ENCODE results near the gene SRGAP1. TPM values are rescaled to one million over a fixed set of nuclear protein-coding genes. Genes with fewer than 3 reads are reported as not detected.
"Not testable (repeated sequence)": the region's sequence is repeated elsewhere in the genome, so short reads cannot be mapped to it uniquely, and the experiment has no call there.

Gene SRGAP1
- total RNA-seq, 1 donor from 2014 or later: 0.07 TPM

DNA sequence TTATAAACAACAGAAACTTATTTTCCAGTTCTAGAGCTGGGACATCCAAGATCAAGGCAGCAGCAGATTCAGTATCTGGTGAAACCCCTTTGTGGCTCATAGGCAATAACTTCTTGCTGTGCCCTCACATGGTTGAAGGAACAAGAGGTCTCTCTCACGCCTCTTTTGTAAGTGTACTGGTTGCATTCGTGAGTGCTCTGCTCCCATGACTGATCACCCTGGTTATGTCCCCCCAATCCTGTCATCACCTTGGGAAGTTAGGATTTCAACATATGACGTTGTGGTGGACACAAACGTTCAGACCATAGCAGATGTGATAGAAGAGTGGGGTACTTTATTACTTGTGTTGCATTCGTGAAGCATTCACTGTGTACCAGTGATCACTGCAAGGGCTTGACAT is 184.0 kb downstream of the SRGAP1 start:
- no peak overlapping the region for H3K4me3 Mint-ChIP-seq (ENCODE audit: low read depth)
- DNase-seq (ENCODE audit: low spot score): no peak
- H3K4me1 Mint-ChIP-seq (ENCODE audit: low read depth): no peaks in the 10 kb centered on the region
- H3K27ac Mint-ChIP-seq: no peak overlapping the region
- no peaks in the 10 kb centered on the region for H3K9me3 Mint-ChIP-seq
- peaks cover 2% of the 10 kb centered on the region for H3K27me3 Mint-ChIP-seq (ENCODE audit: low read depth)
- no peaks in the 10 kb centered on the region for H3K36me3 Mint-ChIP-seq (ENCODE audit: low read depth)
- intact Hi-C loops (cut with micrococcal nuclease): no loop called here

DNA sequence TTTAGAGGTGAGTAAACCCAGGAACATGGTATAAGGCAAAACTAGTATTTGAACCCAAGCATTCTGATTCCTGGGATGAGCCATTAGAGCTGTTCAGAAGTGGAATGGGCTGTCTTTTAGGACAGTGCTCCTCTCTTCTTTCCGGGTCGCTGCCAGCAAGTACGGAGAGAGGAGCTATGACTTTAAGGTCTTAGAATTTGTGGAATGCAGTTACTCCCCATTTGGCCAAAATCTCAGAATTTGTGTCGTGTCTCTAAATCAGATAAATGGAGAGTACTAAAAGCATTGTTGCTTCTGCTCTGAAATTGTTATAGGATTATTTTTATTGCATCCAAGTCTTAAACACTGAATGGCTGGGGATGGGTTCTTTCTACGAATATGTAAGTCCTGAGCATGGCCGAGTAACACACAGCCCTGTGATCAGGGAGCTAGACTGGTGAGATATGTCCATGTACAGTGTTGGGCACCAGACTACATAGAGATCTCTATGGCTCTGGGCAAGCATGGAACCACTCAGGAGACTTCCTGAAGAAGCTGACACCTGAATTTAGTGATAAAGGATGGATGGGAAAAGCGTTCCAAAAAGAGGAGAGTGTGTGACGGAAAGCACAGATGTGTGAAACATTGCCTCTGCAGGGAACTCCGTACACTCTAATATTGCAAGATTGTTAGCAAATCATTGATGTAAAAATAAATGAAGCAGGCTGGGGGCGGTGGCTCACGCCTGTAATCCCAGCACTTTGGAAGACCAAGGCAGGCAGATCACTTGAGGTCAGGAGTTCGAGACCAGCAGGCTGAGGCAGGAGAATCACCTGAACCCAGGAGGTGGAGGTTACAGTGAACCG is 184.7 kb downstream of the SRGAP1 start:
- intact Hi-C loops (cut with micrococcal nuclease): no loop called here
- Mint-ChIP-seq H3K36me3 (ENCODE audit: low read depth) (no peaks in the 10 kb centered on the region), H3K27me3 (ENCODE audit: low read depth) (peaks cover 2% of the 10 kb centered on the region), H3K4me1 (ENCODE audit: low read depth) (no peaks in the 10 kb centered on the region), H3K27ac (no peak overlapping the region), H3K4me3 (ENCODE audit: low read depth) (no peak overlapping the region), H3K9me3 (no peaks in the 10 kb centered on the region)
- DNase-seq (ENCODE audit: low spot score): no peak

DNA sequence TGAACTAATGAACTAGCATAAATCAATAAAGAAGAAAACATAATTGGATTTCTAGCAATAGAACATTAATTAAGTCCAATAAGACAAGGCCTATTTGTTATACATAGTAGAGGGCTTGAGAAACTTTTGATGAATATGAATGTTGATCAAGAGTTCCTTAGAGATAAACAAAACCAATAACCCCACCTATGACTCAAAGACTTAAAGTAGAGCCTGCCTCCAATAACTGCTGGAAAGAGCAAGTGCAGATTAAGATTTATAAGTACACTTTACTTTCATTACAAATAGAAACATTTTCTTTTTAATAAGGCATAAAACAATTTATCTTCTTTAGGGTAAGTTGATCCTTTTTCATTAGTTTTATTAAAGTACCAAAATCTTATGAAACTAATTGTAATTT is 185.7 kb downstream of the SRGAP1 start:
- DNase-seq (ENCODE audit: low spot score): no peak
- Mint-ChIP-seq H3K4me1 (ENCODE audit: low read depth) (no peaks in the 10 kb centered on the region), H3K36me3 (ENCODE audit: low read depth) (no peaks in the 10 kb centered on the region), H3K27me3 (ENCODE audit: low read depth) (peaks cover 2% of the 10 kb centered on the region), H3K27ac (no peak overlapping the region), H3K9me3 (no peaks in the 10 kb centered on the region), H3K4me3 (ENCODE audit: low read depth) (no peak overlapping the region)
- intact Hi-C loops (cut with micrococcal nuclease): no loop called here

DNA sequence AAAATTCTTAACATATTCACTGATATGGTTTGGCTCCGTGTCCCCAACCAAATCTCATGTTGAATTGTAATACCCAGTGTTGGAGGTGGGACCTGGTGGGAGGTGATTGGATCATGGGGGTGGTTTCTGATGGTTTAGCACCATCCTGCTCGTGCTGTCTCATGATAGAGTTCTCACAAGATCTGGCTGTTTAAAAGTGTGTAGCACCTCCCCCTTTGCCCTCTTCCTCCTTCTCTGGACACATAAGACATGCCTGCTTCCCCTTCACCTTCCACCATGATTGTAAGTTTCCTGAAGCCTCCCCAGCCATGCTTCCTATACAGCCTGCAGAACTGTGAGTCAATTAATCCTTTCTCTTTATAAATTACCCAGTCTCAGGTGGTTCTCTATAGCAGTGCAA is 189.6 kb downstream of the SRGAP1 start:
- DNase-seq (ENCODE audit: low spot score); H3K27me3 Mint-ChIP-seq (ENCODE audit: low read depth); H3K4me3 Mint-ChIP-seq (ENCODE audit: low read depth); H3K9me3 Mint-ChIP-seq; H3K36me3 Mint-ChIP-seq (ENCODE audit: low read depth); intact Hi-C loops (cut with micrococcal nuclease); H3K4me1 Mint-ChIP-seq (ENCODE audit: low read depth); H3K27ac Mint-ChIP-seq: not testable (repeated sequence)

DNA sequence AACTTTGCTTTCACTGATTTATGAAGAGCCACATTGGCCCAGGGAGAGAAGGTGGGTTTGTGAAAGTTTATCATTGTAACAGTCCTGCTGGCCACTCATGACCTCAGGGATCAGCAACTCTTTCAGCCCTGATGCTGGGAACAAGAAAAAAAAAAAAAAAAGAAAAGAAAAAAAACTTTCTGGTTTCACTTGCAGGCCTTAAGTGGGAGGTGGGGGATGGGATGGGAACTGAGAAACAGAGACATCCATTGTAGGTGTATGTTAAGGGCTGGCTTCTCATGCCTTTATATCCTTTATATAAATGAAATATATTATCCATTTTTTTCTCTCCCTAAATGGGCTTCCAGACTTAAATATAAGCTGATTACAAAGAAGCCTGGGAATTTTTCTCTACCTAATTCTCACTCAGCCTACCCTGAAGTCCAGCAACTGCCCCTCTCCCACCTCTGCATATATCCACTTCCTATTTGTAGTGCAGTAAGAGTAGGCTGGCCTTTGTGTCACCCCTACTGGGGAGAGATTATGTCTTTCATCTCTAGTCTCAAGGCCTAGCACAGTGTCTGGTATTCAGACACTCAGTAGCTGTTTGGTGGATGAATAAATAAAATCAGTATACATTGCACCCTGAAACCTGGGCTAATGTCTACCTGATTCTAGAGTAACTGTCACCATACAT is 190.5 kb downstream of the SRGAP1 start:
- Mint-ChIP-seq H3K4me1 (ENCODE audit: low read depth) (no peaks in the 10 kb centered on the region), H3K4me3 (ENCODE audit: low read depth) (no peak overlapping the region), H3K9me3 (no peaks in the 10 kb centered on the region), H3K27me3 (ENCODE audit: low read depth) (no peaks in the 10 kb centered on the region), H3K36me3 (ENCODE audit: low read depth) (no peaks in the 10 kb centered on the region), H3K27ac (no peak overlapping the region)
- intact Hi-C loops (cut with micrococcal nuclease): no loop called here
- no peak for DNase-seq (ENCODE audit: low spot score)

DNA sequence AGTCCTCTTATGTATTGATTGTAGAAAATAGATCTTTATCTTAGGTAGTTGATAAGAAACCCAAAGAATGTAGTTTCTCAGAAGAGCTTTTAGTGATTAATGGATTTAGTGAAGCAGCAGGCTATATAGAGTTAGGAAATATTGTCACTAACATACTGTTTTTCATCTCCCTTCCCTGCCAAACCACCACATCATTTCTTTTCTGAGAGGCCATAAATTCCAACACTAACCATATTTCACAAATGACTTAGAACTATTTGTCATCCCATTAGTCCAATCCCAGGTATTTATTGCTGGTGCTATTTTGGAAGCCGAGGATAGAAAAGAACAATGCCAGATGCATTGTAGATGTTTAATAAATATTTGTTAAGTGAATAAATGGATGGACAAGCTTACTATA is 191.9 kb downstream of the SRGAP1 start:
- no peaks in the 10 kb centered on the region for H3K4me1 Mint-ChIP-seq (ENCODE audit: low read depth)
- H3K4me3 Mint-ChIP-seq (ENCODE audit: low read depth): no peak overlapping the region
- no peak overlapping the region for H3K27ac Mint-ChIP-seq
- intact Hi-C loops (cut with micrococcal nuclease): no loop called here
- no peak for DNase-seq (ENCODE audit: low spot score)
- no peaks in the 10 kb centered on the region for H3K36me3 Mint-ChIP-seq (ENCODE audit: low read depth)
- no peaks in the 10 kb centered on the region for H3K9me3 Mint-ChIP-seq
- H3K27me3 Mint-ChIP-seq (ENCODE audit: low read depth): no peaks in the 10 kb centered on the region

DNA sequence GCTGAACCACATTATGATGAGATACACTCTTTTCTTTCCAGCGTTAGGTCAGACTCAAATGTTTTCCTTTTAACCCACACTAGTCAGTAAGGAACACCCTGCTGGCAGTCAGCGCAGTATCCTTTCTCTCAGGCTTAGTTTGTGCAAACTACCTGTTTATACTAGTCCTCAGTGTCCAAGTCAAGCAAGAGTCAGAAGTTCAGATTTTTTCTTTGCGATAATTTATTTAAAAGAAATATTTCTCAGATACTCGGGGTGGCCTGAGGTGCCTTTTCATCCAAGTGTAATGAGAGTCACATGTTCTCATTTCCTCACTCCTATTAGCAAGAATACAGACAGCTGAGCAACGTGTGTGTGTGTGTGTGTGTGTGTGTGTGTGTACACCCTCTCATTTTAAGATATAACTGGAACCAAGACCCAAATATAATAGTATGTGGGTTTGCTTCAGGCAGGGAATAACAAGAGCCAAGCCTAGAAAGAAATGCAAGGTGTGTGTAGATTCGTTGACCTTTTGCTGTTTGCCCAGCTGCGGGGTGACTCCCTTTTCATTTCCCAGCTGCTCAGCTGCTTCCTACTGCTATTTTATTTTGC is 194.9 kb downstream of the SRGAP1 start:
- Mint-ChIP-seq H3K4me3 (ENCODE audit: low read depth) (no peak overlapping the region), H3K27ac (no peak overlapping the region), H3K4me1 (ENCODE audit: low read depth) (no peaks in the 10 kb centered on the region), H3K36me3 (ENCODE audit: low read depth) (no peaks in the 10 kb centered on the region), H3K27me3 (ENCODE audit: low read depth) (peaks cover 1% of the 10 kb centered on the region), H3K9me3 (no peaks in the 10 kb centered on the region)
- no peak for DNase-seq (ENCODE audit: low spot score)
- intact Hi-C loops (cut with micrococcal nuclease): no loop called here

DNA sequence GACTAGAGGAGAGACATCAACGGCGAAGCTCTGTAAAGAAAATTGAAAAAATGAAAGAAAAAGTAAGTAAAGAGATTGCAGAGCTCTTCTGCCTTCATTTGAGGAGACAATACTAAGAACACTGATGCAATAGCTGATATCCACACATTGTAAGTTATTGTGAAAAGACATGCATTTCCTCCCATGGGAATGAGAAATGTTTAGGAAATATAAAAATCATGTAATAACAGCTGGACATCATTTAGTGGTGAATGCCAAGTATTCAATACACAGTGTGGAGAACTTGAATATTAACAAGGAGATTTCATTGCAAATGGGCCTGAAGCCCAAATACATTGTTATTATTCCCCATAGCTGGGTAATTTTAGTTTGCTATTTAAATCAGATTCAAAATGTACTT is 198.4 kb downstream of the SRGAP1 start:
- no peak overlapping the region for H3K4me3 Mint-ChIP-seq (ENCODE audit: low read depth)
- no peaks in the 10 kb centered on the region for H3K4me1 Mint-ChIP-seq (ENCODE audit: low read depth)
- peaks cover 1% of the 10 kb centered on the region for H3K27me3 Mint-ChIP-seq (ENCODE audit: low read depth)
- H3K36me3 Mint-ChIP-seq (ENCODE audit: low read depth): no peaks in the 10 kb centered on the region
- intact Hi-C loops (cut with micrococcal nuclease): no loop called here
- no peak overlapping the region for H3K27ac Mint-ChIP-seq
- no peaks in the 10 kb centered on the region for H3K9me3 Mint-ChIP-seq
- DNase-seq (ENCODE audit: low spot score): no peak

DNA sequence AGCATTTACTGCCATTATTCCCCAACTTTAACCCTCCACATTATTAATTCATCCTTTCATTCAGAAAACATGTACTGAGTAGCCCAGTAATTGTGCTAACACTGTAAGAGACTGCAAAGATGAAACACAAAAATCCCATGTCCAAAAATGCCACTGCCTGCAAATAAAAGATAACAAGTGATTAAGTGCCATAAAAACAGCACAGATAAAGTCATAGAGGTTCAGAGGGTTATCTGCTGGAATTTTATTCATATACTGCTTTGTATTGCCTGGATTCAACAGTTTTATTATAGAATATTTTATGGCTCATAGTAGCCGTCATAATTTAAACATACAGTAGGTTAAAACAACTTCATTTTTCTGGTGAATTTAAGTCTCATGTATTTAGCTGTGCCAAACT is 199.7 kb downstream of the SRGAP1 start:
- DNase-seq (ENCODE audit: low spot score): no peak
- H3K36me3 Mint-ChIP-seq (ENCODE audit: low read depth): no peaks in the 10 kb centered on the region
- no peak overlapping the region for H3K27ac Mint-ChIP-seq
- no peak overlapping the region for H3K4me3 Mint-ChIP-seq (ENCODE audit: low read depth)
- intact Hi-C loops (cut with micrococcal nuclease): no loop called here
- H3K27me3 Mint-ChIP-seq (ENCODE audit: low read depth): peaks cover 1% of the 10 kb centered on the region
- no peaks in the 10 kb centered on the region for H3K4me1 Mint-ChIP-seq (ENCODE audit: low read depth)
- H3K9me3 Mint-ChIP-seq: no peaks in the 10 kb centered on the region

DNA sequence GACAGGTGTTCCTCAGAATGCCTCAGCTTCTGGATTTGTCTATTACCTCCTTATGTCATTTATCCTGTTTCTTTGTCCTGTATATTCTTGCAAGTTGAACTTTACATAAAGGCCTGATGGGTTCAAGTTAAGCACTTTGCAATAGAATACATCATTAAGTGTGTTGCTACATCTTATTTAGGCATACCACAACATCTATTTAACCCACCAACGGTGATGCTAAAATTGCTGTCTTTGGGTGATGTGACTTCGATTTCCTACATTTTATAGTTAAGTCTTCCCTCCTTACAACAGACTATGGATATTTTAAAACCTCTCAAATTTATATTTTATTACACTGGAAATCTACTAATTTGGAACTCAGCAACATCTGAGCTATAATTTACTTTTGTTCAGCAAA is 206.6 kb downstream of the SRGAP1 start:
- no peaks in the 10 kb centered on the region for H3K27me3 Mint-ChIP-seq (ENCODE audit: low read depth)
- no peaks in the 10 kb centered on the region for H3K9me3 Mint-ChIP-seq
- H3K27ac Mint-ChIP-seq: no peak overlapping the region

DNA sequence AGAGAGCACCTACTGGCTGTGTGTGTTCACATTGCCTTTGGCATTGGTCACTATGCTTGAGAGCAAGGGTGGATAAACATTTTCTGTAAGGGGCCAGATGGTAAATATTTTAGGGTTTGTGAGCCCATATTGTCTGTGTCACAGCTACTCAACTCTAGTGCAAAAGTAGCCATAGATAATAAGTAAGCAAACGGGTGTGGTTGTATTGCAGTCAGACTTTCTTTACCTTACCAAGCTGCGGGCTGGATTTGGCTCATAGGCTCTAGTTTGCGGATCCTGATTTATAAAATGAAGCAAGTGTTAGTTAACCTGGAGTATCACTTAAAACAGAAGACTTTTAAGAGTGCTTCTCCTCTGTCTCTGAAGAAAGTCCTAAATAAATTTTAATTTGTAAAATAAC is 208.6 kb downstream of the SRGAP1 start:
- H3K4me1 Mint-ChIP-seq (ENCODE audit: low read depth): no peaks in the 10 kb centered on the region
- intact Hi-C loops (cut with micrococcal nuclease): no loop called here
- H3K9me3 Mint-ChIP-seq: no peaks in the 10 kb centered on the region
- DNase-seq (ENCODE audit: low spot score): no peak
- no peak overlapping the region for H3K4me3 Mint-ChIP-seq (ENCODE audit: low read depth)
- H3K27me3 Mint-ChIP-seq (ENCODE audit: low read depth): no peaks in the 10 kb centered on the region
- no peaks in the 10 kb centered on the region for H3K36me3 Mint-ChIP-seq (ENCODE audit: low read depth)
- no peak overlapping the region for H3K27ac Mint-ChIP-seq

More for the DNA sequence above, 206.6 kb downstream of the SRGAP1 start:
- H3K4me3 Mint-ChIP-seq (ENCODE audit: low read depth): no peak overlapping the region
- H3K36me3 Mint-ChIP-seq (ENCODE audit: low read depth): no peaks in the 10 kb centered on the region
- intact Hi-C loops (cut with micrococcal nuclease): no loop called here
- no peaks in the 10 kb centered on the region for H3K4me1 Mint-ChIP-seq (ENCODE audit: low read depth)
- no peak for DNase-seq (ENCODE audit: low spot score)

DNA sequence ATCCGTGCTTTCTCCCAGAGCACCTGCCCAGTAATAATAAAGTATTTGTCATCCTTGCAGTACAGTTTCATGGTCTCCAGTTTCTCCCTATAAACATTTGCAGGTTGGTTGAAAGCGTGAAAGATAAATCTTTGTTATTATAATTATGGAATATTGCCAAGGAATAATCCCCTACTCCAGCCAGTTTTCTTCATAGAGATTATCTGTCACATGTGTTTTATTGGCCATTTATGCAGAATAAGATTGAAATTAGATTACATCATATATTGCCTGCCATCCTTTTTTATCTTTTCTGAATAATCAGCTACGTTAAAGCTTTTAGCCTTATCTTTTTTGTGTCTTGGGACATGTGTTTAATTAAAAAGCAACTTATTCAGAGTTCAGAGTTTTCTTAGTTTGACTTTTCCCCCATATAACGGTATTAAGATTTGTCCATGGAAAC is 209.6 kb downstream of the SRGAP1 start:
- H3K27ac Mint-ChIP-seq: no peak overlapping the region
- no peaks in the 10 kb centered on the region for H3K9me3 Mint-ChIP-seq
- H3K27me3 Mint-ChIP-seq (ENCODE audit: low read depth): no peaks in the 10 kb centered on the region
- no peak overlapping the region for H3K4me3 Mint-ChIP-seq (ENCODE audit: low read depth)
- intact Hi-C loops (cut with micrococcal nuclease): no loop called here
- no peaks in the 10 kb centered on the region for H3K4me1 Mint-ChIP-seq (ENCODE audit: low read depth)
- no peak for DNase-seq (ENCODE audit: low spot score)
- no peaks in the 10 kb centered on the region for H3K36me3 Mint-ChIP-seq (ENCODE audit: low read depth)

DNA sequence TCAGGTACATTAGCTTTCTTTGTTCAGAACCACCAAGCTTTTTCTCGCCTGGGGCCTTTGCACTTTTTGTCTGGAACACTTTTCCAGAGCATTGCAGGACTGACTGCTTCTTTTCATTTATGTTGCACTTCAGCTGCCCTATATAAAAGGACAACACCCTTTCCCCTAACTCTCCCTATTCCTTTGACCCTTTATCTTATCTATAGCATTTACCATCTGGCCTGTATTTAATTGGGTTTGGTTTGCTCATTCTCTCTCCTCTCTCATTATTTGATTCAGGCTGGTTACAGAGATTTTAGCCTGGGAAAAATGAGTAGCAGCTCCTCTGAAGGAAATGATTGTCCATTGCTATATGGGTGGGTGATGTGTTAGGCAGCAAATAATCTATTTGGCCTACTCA is 212.2 kb downstream of the SRGAP1 start:
- no peak for DNase-seq (ENCODE audit: low spot score)
- H3K36me3 Mint-ChIP-seq (ENCODE audit: low read depth): no peaks in the 10 kb centered on the region
- no peaks in the 10 kb centered on the region for H3K4me1 Mint-ChIP-seq (ENCODE audit: low read depth)
- no peak overlapping the region for H3K4me3 Mint-ChIP-seq (ENCODE audit: low read depth)
- no peak overlapping the region for H3K27ac Mint-ChIP-seq
- intact Hi-C loops (cut with micrococcal nuclease): no loop called here
- H3K9me3 Mint-ChIP-seq: no peaks in the 10 kb centered on the region
- no peaks in the 10 kb centered on the region for H3K27me3 Mint-ChIP-seq (ENCODE audit: low read depth)
